Measurements from ENCODE around the gene HDHD2. TPM values are rescaled to one million over a fixed set of nuclear protein-coding genes. Genes with fewer than 3 reads are reported as not detected.

The HDHD2 gene
- total and polyA plus RNA-seq, 2 of the 13 experiments (the other 11 are each of a cell fraction or from before 2014, with no cell fraction given) = 10.2 to 34.7 TPM

- no peak for FAIRE-seq
- in situ Hi-C loops (cut with HindIII; ENCODE audit: extremely low pct_ligation_motif_present, low pct_unique_long_range_greater_than_20kb) = no loop called here
- H3K9me3 ChIP-seq (ENCODE audit: low read length) = no peaks in the 10 kb centered on the region
- no peaks in the 10 kb centered on the region for H3K27me3 ChIP-seq (ENCODE audit: control insufficient read depth in 1 of 2, insufficient read depth in 2 of 2, low read length in 2 of 2)
- no TSS peak for BruUV-seq (replicated peaks)
- H3K4me2 ChIP-seq (ENCODE audit: low read depth, low read length) = no peak overlapping the region
- no peaks in the 10 kb centered on the region for H3K79me2 ChIP-seq (ENCODE audit: insufficient read depth, low read length)
- no peak overlapping the region for H3K9ac ChIP-seq (ENCODE audit: insufficient read depth, low read depth, low read length)
- ChIA-PET CTCF (ENCODE audit: low intra/inter-chr PET ratio, low total read pairs) (no interaction called here), POLR2A (no interaction called here)
- H3K4me1 ChIP-seq (ENCODE audit: insufficient read depth, low read length) = no peaks in the 10 kb centered on the region
- H3K27ac ChIP-seq (ENCODE audit: extremely low read length, insufficient read depth, low read length) = no peak overlapping the region
- H4K20me1 ChIP-seq (ENCODE audit: insufficient read depth, low read length) = no peaks in the 10 kb centered on the region
- no peak for ATAC-seq
- WGBS (ENCODE audit: low lambda C conversion rate) = 96% methylated on average over 3 of the region's 3 CpGs
- no peak overlapping the region for H2AFZ ChIP-seq (ENCODE audit: low read length)
- no peak for DNase-seq (ENCODE audit: low spot score)
- TF ChIP-seq KLF6 (CRISPR knock-in tag; IDR thresholded peaks at IDR 0.05) = no peak
- no peak for TF ChIP-seq FOSL2 (CRISPR knock-in tag; IDR thresholded peaks at IDR 0.05)
- no peak for TF ChIP-seq POLR2AphosphoS5 (IDR thresholded peaks at IDR 0.05; ENCODE audit: low read depth, low read length)
- no peak for TF ChIP-seq PCBP1 (IDR thresholded peaks at IDR 0.05; ENCODE audit: borderline replicate concordance, low read depth, low read length)
- no peak for TF ChIP-seq ZNF275 (CRISPR knock-in tag; IDR thresholded peaks at IDR 0.05; ENCODE audit: borderline replicate concordance)
- TF ChIP-seq SNAPC2 (CRISPR knock-in tag; IDR thresholded peaks at IDR 0.05) = no peak
- no peak for TF ChIP-seq ZSCAN25 (CRISPR knock-in tag; IDR thresholded peaks at IDR 0.05)
- TF ChIP-seq ZNF143 (CRISPR knock-in tag; IDR thresholded peaks at IDR 0.05) = no peak
- no peak for TF ChIP-seq ZUFSP (CRISPR knock-in tag; IDR thresholded peaks at IDR 0.05; ENCODE audit: borderline replicate concordance)
- no peak for TF ChIP-seq ZIK1 (CRISPR knock-in tag; IDR thresholded peaks at IDR 0.05; ENCODE audit: borderline replicate concordance, low read depth)
- no peak for TF ChIP-seq ZNF674 (CRISPR knock-in tag; IDR thresholded peaks at IDR 0.05; ENCODE audit: low read depth)
- TF ChIP-seq ZNF18 (CRISPR knock-in tag; IDR thresholded peaks at IDR 0.05; ENCODE audit: insufficient replicate concordance) = no peak
- no peak for TF ChIP-seq TCF7 (IDR thresholded peaks at IDR 0.05; ENCODE audit: low read depth)
- no peak for TF ChIP-seq NRL (CRISPR knock-in tag; IDR thresholded peaks at IDR 0.05; ENCODE audit: borderline replicate concordance)
- no peak for TF ChIP-seq ATF3 (CRISPR knock-in tag; IDR thresholded peaks at IDR 0.05)
- TF ChIP-seq POLR2A (IDR thresholded peaks at IDR 0.05; ENCODE audit: insufficient read depth in 1 of 2, low read depth in 2 of 2, low read length in 2 of 2) = no peak
- intact Hi-C loops (cut with micrococcal nuclease; ENCODE audit: unreplicated experiment) = no loop called here
- H3K36me3 ChIP-seq (replicated peaks in 1 of 2; ENCODE audit: control insufficient read depth in 1 of 2, insufficient read depth in 2 of 2, low read length in 2 of 2) = peaks cover 9 to 47% of the 10 kb centered on the region in 2 experiments
- H3K4me3 ChIP-seq (replicated peaks in 1 of 3; ENCODE audit: insufficient read depth in 1 of 3, low read depth in 2 of 3, low read length in 3 of 3) = no peak overlapping the region
These were observed 41.9 kb downstream of the HDHD2 start for GRCh38 chr18:47108373-47108772.
